ENCODE data around the gene MARCKS.

Gene MARCKS

GRCh38 chr6:113856625-113857555 lies at the start of gene MARCKS (continued):
- peak; percentile 28 for TF ChIP-seq ZNF692 (tag by site-specific recombination; IDR thresholded peaks at IDR 0.05)
- no peak; the same call in 1 of the 2 replicates for TF ChIP-seq IKZF3 (tag by site-specific recombination; IDR thresholded peaks at IDR 0.05)
- TF ChIP-seq ZNF830 (tag by site-specific recombination; IDR thresholded peaks at IDR 0.05; ENCODE audit: low read depth): no peak
- TF ChIP-seq ZNF623 (tag by site-specific recombination; IDR thresholded peaks at IDR 0.05): 0 out of 2 replicates have a peak, but pooled peaks have one; percentile 7
- peak; percentile 56; the same call in 1 of the 2 replicates for TF ChIP-seq ZNF391 (tag by site-specific recombination; IDR thresholded peaks at IDR 0.05; ENCODE audit: borderline replicate concordance, low read depth)
- no peak for TF ChIP-seq ZNF202 (tag by site-specific recombination; IDR thresholded peaks at IDR 0.05; ENCODE audit: borderline replicate concordance)
- TF ChIP-seq ZNF843 (tag by site-specific recombination; IDR thresholded peaks at IDR 0.05): peak; percentile 69; the same call in 1 of the 2 replicates
- TF ChIP-seq KLF1 (tag by site-specific recombination; IDR thresholded peaks at IDR 0.05): peak; percentile 29; the same call in 1 of the 2 replicates
- TF ChIP-seq GFI1B (tag by site-specific recombination; IDR thresholded peaks at IDR 0.05): peak; percentile 42; the same call in 1 of the 2 replicates
- no peak for TF ChIP-seq ZNF157 (tag by site-specific recombination; IDR thresholded peaks at IDR 0.05)
- TF ChIP-seq PRDM6 (tag by site-specific recombination; IDR thresholded peaks at IDR 0.05): peak; percentile 70
- TF ChIP-seq ZSCAN4 (tag by site-specific recombination; IDR thresholded peaks at IDR 0.05): peak; percentile 95
- peak; percentile 87 for TF ChIP-seq ZNF580 (tag by site-specific recombination; IDR thresholded peaks at IDR 0.05)
- no peak for TF ChIP-seq ZNF768 (tag by site-specific recombination; IDR thresholded peaks at IDR 0.05)
- TF ChIP-seq ZNF280D (tag by site-specific recombination; IDR thresholded peaks at IDR 0.05): peak; percentile 41; the same call in 1 of the 2 replicates
- TF ChIP-seq ZNF394 (tag by site-specific recombination; IDR thresholded peaks at IDR 0.05; ENCODE audit: borderline replicate concordance): peak; percentile 47; the same call in 1 of the 2 replicates
- peak; percentile 64; the same call in 1 of the 2 replicates for TF ChIP-seq ZNF18 (tag by site-specific recombination; IDR thresholded peaks at IDR 0.05)
- TF ChIP-seq FEZF1 (tag by site-specific recombination; IDR thresholded peaks at IDR 0.05): 0 out of 2 replicates have a peak, but pooled peaks have one; percentile 15
- TF ChIP-seq ZNF311 (tag by site-specific recombination; IDR thresholded peaks at IDR 0.05; ENCODE audit: borderline replicate concordance): no peak
- no peak for TF ChIP-seq ZNF530 (tag by site-specific recombination; IDR thresholded peaks at IDR 0.05; ENCODE audit: low read depth)
- no peak for TF ChIP-seq HOXC10 (CRISPR knock-in tag; IDR thresholded peaks at IDR 0.05)
- TF ChIP-seq KLF16 (tag by site-specific recombination; IDR thresholded peaks at IDR 0.05): peak; percentile 59
- TF ChIP-seq PATZ1 (tag by site-specific recombination; IDR thresholded peaks at IDR 0.05): peak; percentile 75
- TF ChIP-seq ZBTB21 (tag by site-specific recombination; IDR thresholded peaks at IDR 0.05): peak; percentile 54; the same call in 1 of the 2 replicates
- peak; percentile 65 for TF ChIP-seq SP3 (tag by site-specific recombination; IDR thresholded peaks at IDR 0.05)
- TF ChIP-seq ZNF24 (tag by site-specific recombination; IDR thresholded peaks at IDR 0.05): peak; percentile 60
- peak; percentile 78; the same call in 1 of the 2 replicates for TF ChIP-seq ZSCAN30 (tag by site-specific recombination; IDR thresholded peaks at IDR 0.05)
